ENCODE results near the gene CD151. TPM values are rescaled to one million over a fixed set of nuclear protein-coding genes. Genes with fewer than 3 reads are reported as not detected.

CD151 gene
- total RNA-seq, 1 experiment from 2014 or later, result 296 TPM

GRCh38 chr11:826227-826621, 6.5 kb upstream of the CD151 start:
- ATAC-seq (no peak), DNase-seq (ENCODE audit: low read depth, low spot score) (no peak)
- H3K4me2 ChIP-seq (ENCODE audit: low read length), result peak overlapping the region; percentile 100
- peak overlapping the region in 1 of 2 experiments; percentile 65; a peak in 2 of 4 replicates for H3K4me3 ChIP-seq (replicated peaks in 1 of 2; ENCODE audit: low read depth in 1 of 2, low read length in 2 of 2)
- ChIA-PET CTCF (no interaction called here), RAD21 (ENCODE audit: low non-redundant PET in 1 of 2, low total read pairs in 2 of 2, uncharacterized antibody in 2 of 2, unreplicated experiment in 2 of 2) (interaction anchor here (0.8 to 1.2 kb wide), 2 partner anchors 9 kb away, joined by 3 read pairs; no protein-coding TSS in a partner anchor), POLR2A (interaction anchor here (0.8 kb wide), 1 partner anchor 8 kb away, joined by 3 read pairs; no protein-coding TSS in a partner anchor)
- peak overlapping the region; percentile 89; the same call in 1 of the 2 replicates for H3K27ac ChIP-seq (ENCODE audit: low read depth, low read length)
- no peaks in the 10 kb centered on the region for H3K27me3 ChIP-seq (ENCODE audit: insufficient read depth, low read length)
- no peaks in the 10 kb centered on the region for H3K9me2 ChIP-seq (ENCODE audit: insufficient read depth)
- peak overlapping the region; percentile 76 for H3K9ac ChIP-seq (ENCODE audit: low read length)
- H2AFZ ChIP-seq (ENCODE audit: low read depth, low read length, poor library complexity, severe bottlenecking), result no peak overlapping the region
- H3K36me3 ChIP-seq (ENCODE audit: control insufficient read depth in 1 of 2, insufficient read depth in 2 of 2, low read length in 2 of 2), result no peaks in the 10 kb centered on the region
- intact Hi-C loops (cut with micrococcal nuclease), result no loop called here
- no peaks in the 10 kb centered on the region for H4K20me1 ChIP-seq (ENCODE audit: insufficient read depth)
- H3K4me1 ChIP-seq (ENCODE audit: control insufficient read depth in 1 of 2, insufficient read depth in 2 of 2, low read length in 2 of 2), result peaks cover 26 to 44% of the 10 kb centered on the region in 2 experiments
- H3K9me3 ChIP-seq (ENCODE audit: control insufficient read depth in 1 of 2, insufficient read depth in 1 of 2, low read depth in 1 of 2, low read length in 2 of 2), result no peaks in the 10 kb centered on the region
- TF ChIP-seq EZH2phosphoT487 (IDR thresholded peaks at IDR 0.05; ENCODE audit: borderline replicate concordance), result no peak
- TF ChIP-seq POLR2A (IDR thresholded peaks at IDR 0.05; ENCODE audit: borderline replicate concordance, extremely low read depth, insufficient read depth, insufficient read length), result no peak
- TF ChIP-seq ATF3 (IDR thresholded peaks at IDR 0.05), result no peak
- TF ChIP-seq, protein P1, sequence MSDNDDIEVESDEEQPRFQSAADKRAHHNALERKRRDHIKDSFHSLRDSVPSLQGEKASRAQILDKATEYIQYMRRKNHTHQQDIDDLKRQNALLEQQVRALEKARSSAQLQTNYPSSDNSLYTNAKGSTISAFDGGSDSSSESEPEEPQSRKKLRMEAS (IDR thresholded peaks at IDR 0.05), result no peak
- TF ChIP-seq, protein P2, sequence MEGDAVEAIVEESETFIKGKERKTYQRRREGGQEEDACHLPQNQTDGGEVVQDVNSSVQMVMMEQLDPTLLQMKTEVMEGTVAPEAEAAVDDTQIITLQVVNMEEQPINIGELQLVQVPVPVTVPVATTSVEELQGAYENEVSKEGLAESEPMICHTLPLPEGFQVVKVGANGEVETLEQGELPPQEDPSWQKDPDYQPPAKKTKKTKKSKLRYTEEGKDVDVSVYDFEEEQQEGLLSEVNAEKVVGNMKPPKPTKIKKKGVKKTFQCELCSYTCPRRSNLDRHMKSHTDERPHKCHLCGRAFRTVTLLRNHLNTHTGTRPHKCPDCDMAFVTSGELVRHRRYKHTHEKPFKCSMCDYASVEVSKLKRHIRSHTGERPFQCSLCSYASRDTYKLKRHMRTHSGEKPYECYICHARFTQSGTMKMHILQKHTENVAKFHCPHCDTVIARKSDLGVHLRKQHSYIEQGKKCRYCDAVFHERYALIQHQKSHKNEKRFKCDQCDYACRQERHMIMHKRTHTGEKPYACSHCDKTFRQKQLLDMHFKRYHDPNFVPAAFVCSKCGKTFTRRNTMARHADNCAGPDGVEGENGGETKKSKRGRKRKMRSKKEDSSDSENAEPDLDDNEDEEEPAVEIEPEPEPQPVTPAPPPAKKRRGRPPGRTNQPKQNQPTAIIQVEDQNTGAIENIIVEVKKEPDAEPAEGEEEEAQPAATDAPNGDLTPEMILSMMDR (IDR thresholded peaks at IDR 0.05 in 2 of 3, conservative IDR thresholded peaks at IDR 0.05 in 1 of 3; ENCODE audit: borderline replicate concordance in 1 of 3, insufficient read depth in 1 of 3, low read depth in 2 of 3, low read length in 2 of 3), result no peak
- no peak for TF ChIP-seq JUND (IDR thresholded peaks at IDR 0.05)
- TF ChIP-seq CEBPB (IDR thresholded peaks at IDR 0.05; ENCODE audit: low read depth), result no peak
- no peak for TF ChIP-seq SIN3A (IDR thresholded peaks at IDR 0.05; ENCODE audit: low read depth)
- no peak for TF ChIP-seq EZH2 (IDR thresholded peaks at IDR 0.05)
- no peak for TF ChIP-seq CBX3 (IDR thresholded peaks at IDR 0.05; ENCODE audit: low read depth)
- TF ChIP-seq EGR1 (IDR thresholded peaks at IDR 0.05; ENCODE audit: low read depth), result no peak
- TF ChIP-seq ELF1 (IDR thresholded peaks at IDR 0.05; ENCODE audit: borderline replicate concordance, low read depth), result no peak
- H3K79me2 ChIP-seq (ENCODE audit: insufficient read depth, low read length), result peaks cover 10% of the 10 kb centered on the region; the same call in 1 of the 2 replicates
- BruUV-seq (replicated peaks), result TSS peak; percentile 31
